Hepatocyte (in vitro differentiated cells): ENCODE measurements around the gene TRIM8. TPM values are rescaled to one million over a fixed set of nuclear protein-coding genes. Genes with fewer than 3 reads are reported as not detected.

Experiments used
- DNase-seq: peaks from one replicate; pipeline ENCODE4 v3.0.0-alpha.2; 2016; ENCODE audit warnings: low spot score
- H2AFZ ChIP-seq: fragments of 200-600 bp; sonication (generic); 2 replicates; pipeline ENCODE4 v1.6.0; 2016; ENCODE audit warnings: antibody characterized with exemption, mild to moderate bottlenecking
- H3K27ac ChIP-seq: fragments of 200-600 bp; sonication (generic); 2 replicates; pipeline ENCODE4 v1.5.1; 2016; ENCODE audit warnings: mild to moderate bottlenecking
- H3K27me3 ChIP-seq: fragments of 200-600 bp; sonication (generic); 2 replicates; pipeline ENCODE4 v1.6.1; 2016
- H3K36me3 ChIP-seq: fragments of 200-600 bp; sonication (generic); replicated peaks from 2 replicates; pipeline ENCODE4 v1.5.1; 2016; ENCODE audit warnings: low read depth; ENCODE audit not compliant: insufficient read depth
- H3K4me1 ChIP-seq: fragments of 200-600 bp; sonication (generic); 2 replicates; pipeline ENCODE4 v1.5.1; 2016; ENCODE audit warnings: mild to moderate bottlenecking, moderate library complexity; ENCODE audit not compliant: insufficient read depth
- H3K4me2 ChIP-seq: fragments of 200-600 bp; sonication (generic); 2 replicates; pipeline ENCODE4 v1.6.0; 2016
- H3K4me3 ChIP-seq: fragments of 200-600 bp; sonication (generic); 2 replicates; pipeline ENCODE4 v1.5.1; 2016; ENCODE audit warnings: mild to moderate bottlenecking
- H3K79me2 ChIP-seq: fragments of 200-600 bp; sonication (generic); 2 replicates; pipeline ENCODE4 v1.6.0; 2017; ENCODE audit warnings: mild to moderate bottlenecking
- H3K9me2 ChIP-seq: fragments of 200-600 bp; sonication (generic); replicated peaks from 2 replicates; pipeline ENCODE4 v1.6.0; 2017; ENCODE audit warnings: mild to moderate bottlenecking; ENCODE audit not compliant: insufficient read depth
- H3K9me3 ChIP-seq: fragments of 200-600 bp; sonication (generic); 2 replicates; pipeline ENCODE4 v1.5.1; 2016; ENCODE audit warnings: low read depth, mild to moderate bottlenecking
- H4K20me1 ChIP-seq: fragments of 200-600 bp; sonication (generic); 2 replicates; pipeline ENCODE4 v1.6.0; 2016; ENCODE audit warnings: mild to moderate bottlenecking; ENCODE audit not compliant: insufficient read depth, poor library complexity, severe bottlenecking
- EZH2 ChIP-seq: fragments of 200-600 bp; sonication (generic); IDR thresholded peaks from 2 replicates; pipeline ENCODE4 v1.6.1; 2016; ENCODE audit warnings: antibody characterized with exemption, mild to moderate bottlenecking, borderline replicate concordance
- EZH2phosphoT487 ChIP-seq: fragments of 200-600 bp; sonication (generic); IDR thresholded peaks from one replicate; pipeline ENCODE4 v1.6.1; 2018; ENCODE audit warnings: antibody characterized with exemption, mild to moderate bottlenecking, low read depth, moderate library complexity; ENCODE audit not compliant: unreplicated experiment, severe bottlenecking
- WGBS: methylation state at CpG from one replicate; pipeline ENCODE4 v1.1.6; 2016; ENCODE audit warnings: low lambda C conversion rate; ENCODE audit errors: missing lambda C conversion rate; 5-methylcytosine and 5-hydroxymethylcytosine counted together
- polyA plus RNA-seq: library from polyadenylated mRNA; unstranded; fragments of >200 nt; fragmentation: Nextera tagmentation; extraction: Ambion mirVana; gene quantifications from 2 replicates; pipeline ENCODE4 v1.2.1, GENCODE V29; 2016
- total RNA-seq: library from RNA; depleted of rRNA; stranded (reverse); fragments of >200 nt; gene quantifications from 2 replicates; pipeline ENCODE4 v1.2.3, GENCODE V29; 2014
- TF ChIP-seq, protein P1 (sequence below): fragments of 200-600 bp; sonication (generic); IDR thresholded peaks from 2 replicates; pipeline ENCODE4 v1.5.1; 2016; ENCODE audit warnings: antibody characterized with exemption, mild to moderate bottlenecking; ENCODE audit not compliant: poor library complexity

TRIM8 gene
- total and polyA plus RNA-seq, 2 experiments from 2014 or later: 53.3 to 61.2 TPM

DNA sequence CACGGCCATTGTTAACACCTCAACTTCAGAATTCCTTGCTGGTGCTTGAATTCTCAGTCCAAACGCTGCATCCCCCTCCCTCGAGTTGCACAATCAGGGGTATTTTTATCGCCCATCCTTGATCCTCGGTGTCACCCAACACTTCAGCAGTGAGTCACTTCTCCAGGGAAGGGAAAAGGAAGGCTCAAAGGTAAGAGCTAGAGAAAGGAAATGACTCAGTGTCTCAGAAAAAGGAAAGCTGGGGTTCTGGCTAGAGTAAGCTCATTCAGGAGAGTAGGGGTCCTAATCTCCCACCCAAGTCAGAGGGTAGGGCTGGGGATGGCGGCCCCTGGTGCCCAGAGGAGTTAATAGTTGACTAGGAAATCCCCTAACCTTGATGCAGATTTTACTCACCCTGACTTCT is 39.8 kb upstream of the TRIM8 start:
- Histone ChIP-seq H3K79me2 (no peaks in the 10 kb centered on the region), H3K4me3 (no peak overlapping the region), H3K27me3 (no peaks in the 10 kb centered on the region), H3K36me3 (no peaks in the 10 kb centered on the region), H3K27ac (peak overlapping the region; percentile 76), H3K9me3 (no peaks in the 10 kb centered on the region), H4K20me1 (no peaks in the 10 kb centered on the region), H2AFZ (no peak overlapping the region), H3K4me2 (no peak overlapping the region), H3K9me2 (no peaks in the 10 kb centered on the region), H3K4me1 (peaks cover 28% of the 10 kb centered on the region)
- peak; percentile 76 for DNase-seq
- TF ChIP-seq EZH2 (no peak), EZH2phosphoT487 (no peak)
- TF ChIP-seq, protein P1, sequence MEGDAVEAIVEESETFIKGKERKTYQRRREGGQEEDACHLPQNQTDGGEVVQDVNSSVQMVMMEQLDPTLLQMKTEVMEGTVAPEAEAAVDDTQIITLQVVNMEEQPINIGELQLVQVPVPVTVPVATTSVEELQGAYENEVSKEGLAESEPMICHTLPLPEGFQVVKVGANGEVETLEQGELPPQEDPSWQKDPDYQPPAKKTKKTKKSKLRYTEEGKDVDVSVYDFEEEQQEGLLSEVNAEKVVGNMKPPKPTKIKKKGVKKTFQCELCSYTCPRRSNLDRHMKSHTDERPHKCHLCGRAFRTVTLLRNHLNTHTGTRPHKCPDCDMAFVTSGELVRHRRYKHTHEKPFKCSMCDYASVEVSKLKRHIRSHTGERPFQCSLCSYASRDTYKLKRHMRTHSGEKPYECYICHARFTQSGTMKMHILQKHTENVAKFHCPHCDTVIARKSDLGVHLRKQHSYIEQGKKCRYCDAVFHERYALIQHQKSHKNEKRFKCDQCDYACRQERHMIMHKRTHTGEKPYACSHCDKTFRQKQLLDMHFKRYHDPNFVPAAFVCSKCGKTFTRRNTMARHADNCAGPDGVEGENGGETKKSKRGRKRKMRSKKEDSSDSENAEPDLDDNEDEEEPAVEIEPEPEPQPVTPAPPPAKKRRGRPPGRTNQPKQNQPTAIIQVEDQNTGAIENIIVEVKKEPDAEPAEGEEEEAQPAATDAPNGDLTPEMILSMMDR: no peak
- WGBS: 53% methylated on average over 6 of the region's 6 CpGs

DNA sequence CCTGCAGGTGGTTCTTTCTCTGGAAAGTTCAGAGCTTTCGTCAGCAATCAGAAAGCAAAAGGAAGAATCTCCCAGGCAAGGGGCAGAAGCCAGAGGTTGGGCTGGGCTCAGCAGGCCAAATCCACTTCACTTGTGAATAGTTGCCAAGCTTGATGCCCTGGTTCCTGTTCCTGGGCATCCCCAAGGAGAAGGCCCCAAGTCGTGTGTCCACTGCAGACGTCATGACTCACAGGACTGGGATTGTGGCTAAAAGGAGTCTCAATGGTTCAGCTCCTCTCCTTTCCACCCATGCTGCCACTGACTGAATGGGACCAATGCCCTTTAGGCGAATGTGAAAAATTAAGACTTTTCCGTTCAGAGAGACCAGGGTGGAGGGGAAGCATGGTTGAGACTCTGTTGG is 38.6 kb upstream of the TRIM8 start:
- Histone ChIP-seq H3K9me2 (no peaks in the 10 kb centered on the region), H3K27ac (peak overlapping the region; percentile 76), H3K36me3 (no peaks in the 10 kb centered on the region), H3K4me1 (peaks cover 20% of the 10 kb centered on the region), H3K27me3 (no peaks in the 10 kb centered on the region), H3K4me3 (no peak overlapping the region), H3K9me3 (no peaks in the 10 kb centered on the region), H2AFZ (no peak overlapping the region), H3K79me2 (no peaks in the 10 kb centered on the region), H3K4me2 (no peak overlapping the region), H4K20me1 (no peaks in the 10 kb centered on the region)
- peak; percentile 4 for DNase-seq
- no peak for TF ChIP-seq EZH2phosphoT487
- TF ChIP-seq, protein P1: no peak
- TF ChIP-seq EZH2: no peak
- WGBS: 85% methylated on average over 5 of the region's 5 CpGs

DNA sequence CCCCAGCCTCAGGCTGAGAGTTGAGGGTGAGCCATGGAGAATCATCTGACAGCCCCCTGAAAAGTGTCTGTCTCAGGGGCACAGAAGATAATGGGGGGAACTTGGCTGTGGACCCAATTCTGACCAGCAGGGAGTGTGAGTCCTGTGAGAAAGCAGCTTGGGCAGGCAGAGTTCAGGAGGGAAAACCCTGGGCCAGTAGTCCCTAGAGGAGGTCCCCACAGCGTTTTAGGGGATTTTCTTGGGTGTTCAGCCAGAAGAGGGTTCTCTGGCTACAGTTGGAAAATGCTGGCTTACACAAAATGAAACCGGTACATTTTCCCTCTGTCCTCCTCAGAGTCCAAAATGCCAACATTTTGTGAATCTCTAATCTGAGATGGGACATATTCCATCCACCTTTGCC is 35.8 kb upstream of the TRIM8 start:
- Histone ChIP-seq H3K9me2 (no peaks in the 10 kb centered on the region), H2AFZ (no peak overlapping the region), H3K79me2 (no peaks in the 10 kb centered on the region), H3K4me3 (no peak overlapping the region), H3K4me1 (peaks cover 22% of the 10 kb centered on the region), H3K9me3 (no peaks in the 10 kb centered on the region), H3K27me3 (no peaks in the 10 kb centered on the region), H3K36me3 (no peaks in the 10 kb centered on the region), H3K27ac (no peak overlapping the region), H4K20me1 (no peaks in the 10 kb centered on the region), H3K4me2 (no peak overlapping the region)
- TF ChIP-seq EZH2: no peak
- TF ChIP-seq EZH2phosphoT487: no peak
- WGBS: 81% methylated on average over 2 of the region's 2 CpGs
- DNase-seq: no peak

DNA sequence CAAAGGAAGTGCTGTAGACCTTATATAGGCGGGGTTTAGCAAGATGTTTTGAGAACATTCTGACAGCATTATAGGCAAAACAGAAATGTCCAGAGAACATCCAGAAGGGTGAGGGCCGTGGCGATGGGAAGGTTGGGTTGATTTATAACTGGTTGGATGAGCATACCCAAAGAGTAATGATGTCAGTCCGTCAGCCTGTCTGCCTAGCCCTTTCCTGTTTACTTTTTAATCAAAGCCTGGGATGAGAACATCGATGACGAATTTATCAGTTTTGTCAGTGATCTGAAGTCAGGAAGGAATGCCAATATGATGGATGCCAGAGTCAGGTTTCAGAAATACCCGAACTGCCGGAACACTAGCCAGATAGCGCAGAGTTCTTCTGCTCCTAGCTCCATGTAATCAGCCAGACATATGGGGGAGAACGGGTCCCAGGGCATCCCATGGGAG is 33.8 kb upstream of the TRIM8 start:
- Histone ChIP-seq H3K4me3 (no peak overlapping the region), H3K27me3 (no peaks in the 10 kb centered on the region), H3K79me2 (no peaks in the 10 kb centered on the region), H3K9me3 (no peaks in the 10 kb centered on the region), H3K9me2 (no peaks in the 10 kb centered on the region), H4K20me1 (no peaks in the 10 kb centered on the region), H3K27ac (no peak overlapping the region), H2AFZ (no peak overlapping the region), H3K4me1 (peaks cover 16% of the 10 kb centered on the region), H3K4me2 (no peak overlapping the region), H3K36me3 (no peaks in the 10 kb centered on the region)
- DNase-seq: no peak
- 74% methylated on average over 10 of the region's 10 CpGs for WGBS
- no peak for TF ChIP-seq EZH2
